Measurements from ENCODE around the gene ZNF791.

GRCh38 chr19:12649941-12650340 is 39.2 kb downstream of the ZNF791 start:
- TF ChIP-seq, protein P1, sequence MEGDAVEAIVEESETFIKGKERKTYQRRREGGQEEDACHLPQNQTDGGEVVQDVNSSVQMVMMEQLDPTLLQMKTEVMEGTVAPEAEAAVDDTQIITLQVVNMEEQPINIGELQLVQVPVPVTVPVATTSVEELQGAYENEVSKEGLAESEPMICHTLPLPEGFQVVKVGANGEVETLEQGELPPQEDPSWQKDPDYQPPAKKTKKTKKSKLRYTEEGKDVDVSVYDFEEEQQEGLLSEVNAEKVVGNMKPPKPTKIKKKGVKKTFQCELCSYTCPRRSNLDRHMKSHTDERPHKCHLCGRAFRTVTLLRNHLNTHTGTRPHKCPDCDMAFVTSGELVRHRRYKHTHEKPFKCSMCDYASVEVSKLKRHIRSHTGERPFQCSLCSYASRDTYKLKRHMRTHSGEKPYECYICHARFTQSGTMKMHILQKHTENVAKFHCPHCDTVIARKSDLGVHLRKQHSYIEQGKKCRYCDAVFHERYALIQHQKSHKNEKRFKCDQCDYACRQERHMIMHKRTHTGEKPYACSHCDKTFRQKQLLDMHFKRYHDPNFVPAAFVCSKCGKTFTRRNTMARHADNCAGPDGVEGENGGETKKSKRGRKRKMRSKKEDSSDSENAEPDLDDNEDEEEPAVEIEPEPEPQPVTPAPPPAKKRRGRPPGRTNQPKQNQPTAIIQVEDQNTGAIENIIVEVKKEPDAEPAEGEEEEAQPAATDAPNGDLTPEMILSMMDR (IDR thresholded peaks at IDR 0.05 in 8 of 11, conservative IDR thresholded peaks at IDR 0.05 in 3 of 11): no peak
- no peak for TF ChIP-seq POLR2A (IDR thresholded peaks at IDR 0.05)
